ENCODE measurements around the gene MTR. TPM values are rescaled to one million over a fixed set of nuclear protein-coding genes. Genes with fewer than 3 reads are reported as not detected.
A peak's percentile ranks its signal among the peaks of the same experiment; 100 is the strongest.

Gene MTR
- total and polyA plus RNA-seq, 9 of the 15 experiments (the other 6 are each of a cell fraction or from before 2014, with no cell fraction given), result 3.4 to 44.3 (median 20.3) TPM

DNA sequence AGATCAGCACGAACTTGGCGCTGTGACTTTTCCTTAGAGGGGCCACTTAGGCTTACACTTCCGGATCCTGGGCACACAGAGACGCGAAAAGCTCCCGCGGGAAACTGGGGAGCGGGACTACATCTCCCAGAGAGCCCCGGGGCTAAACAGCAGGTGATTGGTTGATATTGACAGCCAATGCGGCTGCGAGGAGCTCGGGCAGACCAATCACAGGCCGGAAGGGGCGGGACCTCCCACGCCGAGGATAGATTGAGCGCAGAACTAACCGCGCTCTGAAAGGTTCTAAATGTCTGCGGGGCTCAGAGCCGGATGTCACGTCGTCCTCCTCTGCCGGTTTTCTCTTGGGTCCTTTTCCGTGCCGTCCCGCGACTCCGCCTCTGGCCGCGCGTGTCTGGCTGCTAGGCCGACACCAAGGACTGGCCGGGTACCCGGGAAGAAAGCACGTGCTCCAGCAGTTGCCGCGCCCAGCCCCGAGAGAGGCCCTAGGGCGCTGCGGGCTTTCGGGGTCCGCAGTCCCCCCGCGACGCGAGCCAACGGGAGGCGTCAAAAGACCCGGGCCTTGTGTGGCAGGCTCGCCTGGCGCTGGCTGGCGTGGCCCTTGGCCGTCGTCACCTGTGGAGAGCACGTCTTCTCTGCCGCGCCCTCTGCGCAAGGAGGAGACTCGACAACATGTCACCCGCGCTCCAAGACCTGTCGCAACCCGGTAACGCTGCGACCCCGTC lies at the start of gene MTR (continued):
- no peak for TF ChIP-seq TSC22D4 (tag; IDR thresholded peaks at IDR 0.05)
- TF ChIP-seq ZNF699 (CRISPR knock-in tag; IDR thresholded peaks at IDR 0.05; ENCODE audit: insufficient replicate concordance), result no peak
- TF ChIP-seq CEBPB (tag; IDR thresholded peaks at IDR 0.05), result no peak; the same call in 1 of the 2 replicates
- peak; percentile 69; the same call in 1 of the 2 replicates for TF ChIP-seq CBX5 (IDR thresholded peaks at IDR 0.05; ENCODE audit: borderline replicate concordance, low read depth)
- TF ChIP-seq SRF (CRISPR knock-in tag; IDR thresholded peaks at IDR 0.05), result peak in 1 of 2 experiments; percentile 59; a peak in 1 of 4 replicates
- TF ChIP-seq MAFF (IDR thresholded peaks at IDR 0.05; ENCODE audit: low read length), result peak; percentile 4; the same call in 1 of the 2 replicates
- no peak; the same call in 1 of the 2 replicates for TF ChIP-seq STAT5A (IDR thresholded peaks at IDR 0.05; ENCODE audit: borderline replicate concordance, low read length)
- TF ChIP-seq LCOR (CRISPR knock-in tag; IDR thresholded peaks at IDR 0.05), result peak; percentile 85; the same call in 1 of the 2 replicates
- TF ChIP-seq, protein P1, sequence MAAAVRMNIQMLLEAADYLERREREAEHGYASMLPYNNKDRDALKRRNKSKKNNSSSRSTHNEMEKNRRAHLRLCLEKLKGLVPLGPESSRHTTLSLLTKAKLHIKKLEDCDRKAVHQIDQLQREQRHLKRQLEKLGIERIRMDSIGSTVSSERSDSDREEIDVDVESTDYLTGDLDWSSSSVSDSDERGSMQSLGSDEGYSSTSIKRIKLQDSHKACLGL (CRISPR knock-in tag; IDR thresholded peaks at IDR 0.05; ENCODE audit: borderline replicate concordance, poor library complexity, severe bottlenecking), result peak; percentile 80
- TF ChIP-seq BHLHE40 (IDR thresholded peaks at IDR 0.05; ENCODE audit: low read length), result peak; percentile 64
- TF ChIP-seq RFX1 (IDR thresholded peaks at IDR 0.05), result no peak
- peak; percentile 71 for TF ChIP-seq PRPF4 (IDR thresholded peaks at IDR 0.05; ENCODE audit: insufficient read depth, low read depth, low read length, poor library complexity, severe bottlenecking)
- TF ChIP-seq, protein P2, sequence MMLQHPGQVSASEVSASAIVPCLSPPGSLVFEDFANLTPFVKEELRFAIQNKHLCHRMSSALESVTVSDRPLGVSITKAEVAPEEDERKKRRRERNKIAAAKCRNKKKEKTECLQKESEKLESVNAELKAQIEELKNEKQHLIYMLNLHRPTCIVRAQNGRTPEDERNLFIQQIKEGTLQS (IDR thresholded peaks at IDR 0.05), result no peak
- TF ChIP-seq, protein P2 (CRISPR knock-in tag; conservative IDR thresholded peaks at IDR 0.05), result peak; percentile 27; the same call in 1 of the 2 replicates
- TF ChIP-seq FOXO4 (CRISPR knock-in tag; IDR thresholded peaks at IDR 0.05), result no peak
- TF ChIP-seq PKNOX1 (IDR thresholded peaks at IDR 0.05), result peak; percentile 91
- TF ChIP-seq SREBF2 (CRISPR knock-in tag; IDR thresholded peaks at IDR 0.05), result no peak; the same call in 1 of the 2 replicates
- 0 out of 2 replicates have a peak, but pooled peaks have one; percentile 0 for TF ChIP-seq ELF4 (CRISPR knock-in tag; IDR thresholded peaks at IDR 0.05)
- TF ChIP-seq ZNF140 (CRISPR knock-in tag; IDR thresholded peaks at IDR 0.05), result no peak

Measured in K562 (cell line).